ENCODE measurements around the gene NRF1.

The NRF1 gene

DNA sequence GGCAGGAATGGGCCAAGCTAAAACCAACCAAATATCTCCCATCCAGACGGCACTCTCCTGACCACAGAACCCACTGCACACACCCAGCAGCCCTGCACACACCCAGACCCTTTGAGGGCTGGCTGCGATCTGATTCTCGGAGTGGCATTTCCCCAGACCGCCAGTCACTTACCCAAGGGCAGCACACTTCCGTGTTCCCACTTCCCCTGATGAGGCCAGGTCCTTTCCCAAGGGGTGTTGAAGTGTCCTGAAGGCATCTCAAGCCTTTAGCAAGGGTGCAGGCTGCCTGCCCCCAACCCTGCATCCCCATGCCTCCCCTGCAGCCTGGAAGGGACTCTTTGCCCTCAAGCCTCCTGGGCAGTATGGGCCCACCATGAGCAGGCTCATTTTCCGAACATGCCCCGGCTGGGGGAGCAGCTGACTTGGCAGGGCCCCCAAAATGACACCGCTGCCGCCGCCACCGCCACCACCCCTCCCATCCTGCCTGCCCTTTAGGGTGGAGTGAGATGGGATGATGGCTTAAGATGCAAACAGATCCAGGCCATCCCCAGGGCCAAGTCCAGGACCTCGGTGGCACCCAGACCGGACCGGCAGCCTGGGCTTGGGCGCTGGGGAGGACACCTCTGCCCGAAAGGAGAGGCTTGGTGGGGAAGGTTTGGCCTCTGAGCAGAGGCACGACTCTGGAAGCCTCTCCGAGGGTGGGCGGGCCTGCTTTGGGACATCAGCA lies 159.8 kb downstream of the NRF1 start:
- DNase-seq (ENCODE audit: low spot score), result no peak

DNA sequence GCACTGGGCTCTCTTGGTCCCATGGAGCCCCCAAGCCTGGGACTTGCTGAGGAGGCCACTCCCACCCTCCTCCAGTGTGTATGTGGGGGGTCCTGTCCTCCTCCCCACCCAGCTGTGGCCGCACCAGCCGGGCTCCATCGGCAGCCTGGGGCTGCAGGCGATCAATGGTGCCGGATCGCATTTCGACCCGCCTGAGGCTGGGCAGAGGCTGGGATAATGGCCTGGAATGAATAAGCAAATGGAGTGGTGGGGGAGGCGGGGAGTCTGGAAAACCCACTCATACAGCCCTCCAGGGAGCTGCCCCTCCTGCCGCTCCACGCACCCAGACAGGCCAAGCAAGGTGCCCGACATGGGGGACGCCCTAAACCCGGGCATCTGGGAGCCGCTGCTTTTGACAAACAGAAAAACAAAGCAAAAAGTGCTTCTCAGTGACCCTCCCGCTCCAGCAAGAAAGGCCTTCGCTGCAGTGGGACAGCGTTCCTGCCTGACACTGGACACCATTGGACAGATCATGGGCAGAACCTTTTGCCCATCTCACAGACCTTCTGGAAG lies 160.5 kb downstream of the NRF1 start:
- DNase-seq (ENCODE audit: low spot score), result no peak

DNA sequence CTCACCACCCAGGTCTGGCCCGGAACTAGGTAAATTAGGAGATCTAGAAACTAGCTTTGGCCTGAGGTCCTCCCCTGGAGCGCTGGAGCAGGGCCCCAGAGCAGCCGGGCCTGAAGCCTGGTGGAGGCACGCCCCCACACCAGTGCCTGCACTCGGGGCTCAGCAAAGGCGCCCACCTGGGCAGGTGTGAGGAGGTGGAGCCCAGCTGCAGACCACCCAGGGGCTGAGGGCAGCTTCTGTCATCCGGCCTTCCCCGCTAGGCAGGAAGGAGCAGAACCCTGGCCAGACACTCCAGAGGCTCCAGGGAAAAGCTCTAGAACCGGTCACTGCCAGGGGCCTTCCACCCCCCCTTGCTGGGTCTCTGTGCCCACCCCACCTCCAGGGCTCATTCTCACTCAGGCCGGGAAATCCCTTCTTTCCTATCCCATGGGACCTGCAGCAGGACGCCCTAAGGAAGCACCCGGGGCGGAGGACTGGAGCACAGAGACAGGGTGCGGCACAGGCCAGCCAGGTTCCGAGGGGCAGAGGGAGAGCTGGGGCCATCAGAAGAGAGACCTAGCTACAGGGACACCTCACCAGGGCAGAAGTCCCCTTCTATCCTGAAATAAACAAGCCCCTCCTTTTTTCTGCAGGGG lies 161.2 kb downstream of the NRF1 start:
- DNase-seq (ENCODE audit: low spot score), result no peak

DNA sequence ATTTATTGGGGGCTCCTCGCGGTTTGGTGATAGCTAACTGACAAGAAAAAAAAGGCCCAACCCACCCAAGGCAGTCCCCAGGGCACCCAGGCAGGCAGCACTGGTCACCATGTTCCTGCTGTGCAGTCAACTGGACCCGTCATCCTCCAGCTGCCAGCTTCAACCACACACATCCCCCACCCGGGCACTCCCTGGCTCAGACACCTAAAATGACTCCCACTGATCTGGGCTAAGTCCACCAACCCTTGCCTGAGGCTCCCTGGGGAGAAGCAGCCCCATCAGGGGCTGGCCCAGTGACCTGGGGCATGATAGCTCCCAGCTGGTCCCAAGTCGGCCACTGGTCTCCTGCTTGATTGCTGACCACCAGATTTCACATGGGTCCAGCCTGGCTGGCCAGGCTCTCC lies 161.8 kb downstream of the NRF1 start:
- no peak for DNase-seq (ENCODE audit: low spot score)

DNA sequence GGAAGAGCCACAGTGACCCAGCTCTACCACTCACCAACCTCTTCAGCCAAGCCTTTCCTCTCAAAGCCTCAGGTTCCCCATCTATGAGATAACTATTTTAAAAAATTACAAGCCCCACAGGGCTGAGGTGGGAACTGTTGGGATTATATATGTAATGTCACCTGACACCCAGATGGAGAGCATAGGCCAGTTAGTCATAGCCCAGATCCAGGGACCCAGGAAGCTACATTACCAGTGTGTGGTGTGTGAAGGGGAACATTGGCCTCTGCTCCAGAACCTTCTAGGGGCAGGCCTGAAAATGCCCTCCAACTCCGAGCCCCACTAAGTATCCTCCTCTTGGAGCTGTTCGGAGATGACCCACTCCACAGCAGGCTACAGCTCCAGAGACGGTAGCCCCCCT lies 162.4 kb downstream of the NRF1 start:
- DNase-seq (ENCODE audit: low spot score), result no peak

DNA sequence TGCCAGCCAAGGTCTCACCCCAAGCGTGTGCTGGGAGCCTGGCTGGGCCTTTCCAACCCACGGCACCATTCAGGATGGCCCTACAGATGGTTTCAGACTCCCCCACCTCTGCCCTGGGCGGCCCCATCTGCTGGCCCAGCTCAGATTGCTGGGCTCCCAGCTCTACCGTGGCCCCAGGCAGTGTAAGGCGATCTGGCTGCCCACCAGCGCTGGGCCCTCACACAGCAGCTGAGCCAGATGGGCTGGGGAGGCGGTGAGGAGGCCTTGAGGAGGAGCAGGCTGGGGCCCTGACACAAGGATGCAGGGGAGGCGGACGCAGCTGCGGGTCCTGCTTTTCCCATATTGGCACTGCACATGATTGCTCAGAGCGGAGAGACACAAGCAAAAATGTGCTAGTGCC lies 162.8 kb downstream of the NRF1 start:
- no peak for DNase-seq (ENCODE audit: low spot score)

DNA sequence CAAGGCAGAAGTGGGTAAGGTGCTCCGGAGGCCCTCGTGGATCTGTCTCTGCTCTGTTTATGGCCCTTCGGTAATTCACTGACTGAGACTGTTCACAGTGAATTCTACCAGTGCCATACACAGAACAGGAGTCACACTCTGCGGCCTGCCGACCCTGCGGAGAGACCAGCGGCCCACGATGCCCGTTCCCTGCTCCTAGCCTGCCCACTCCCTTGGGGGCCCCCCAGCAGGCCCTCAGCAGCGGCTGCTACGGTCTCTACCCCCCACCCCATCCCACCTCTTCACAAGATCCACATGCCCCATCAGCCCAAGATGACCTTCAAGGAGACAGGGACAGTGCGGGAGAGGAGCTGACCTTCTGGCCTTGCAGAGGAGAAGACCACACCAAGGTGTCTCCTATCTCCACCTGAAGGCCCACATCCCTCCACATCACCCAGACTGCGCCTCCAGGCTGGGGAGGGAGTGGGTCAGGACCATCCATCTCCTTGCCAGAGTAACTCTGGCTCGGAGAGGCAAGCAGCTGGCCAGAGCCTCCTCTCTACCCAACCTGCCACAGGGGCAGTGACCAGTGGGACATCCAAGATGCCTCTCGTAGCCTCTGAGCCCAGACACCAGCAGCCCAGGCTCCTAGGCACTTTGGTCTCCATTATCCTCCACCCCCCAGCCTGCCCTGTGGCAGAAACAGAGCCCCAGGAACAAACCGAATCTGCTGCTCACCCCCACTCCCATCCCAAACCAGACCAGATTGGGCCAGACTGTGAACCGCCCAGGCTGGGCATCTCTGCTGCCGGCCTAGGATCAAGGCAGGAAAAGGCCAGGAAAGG lies 163.6 kb downstream of the NRF1 start:
- no peak for DNase-seq (ENCODE audit: low spot score)

DNA sequence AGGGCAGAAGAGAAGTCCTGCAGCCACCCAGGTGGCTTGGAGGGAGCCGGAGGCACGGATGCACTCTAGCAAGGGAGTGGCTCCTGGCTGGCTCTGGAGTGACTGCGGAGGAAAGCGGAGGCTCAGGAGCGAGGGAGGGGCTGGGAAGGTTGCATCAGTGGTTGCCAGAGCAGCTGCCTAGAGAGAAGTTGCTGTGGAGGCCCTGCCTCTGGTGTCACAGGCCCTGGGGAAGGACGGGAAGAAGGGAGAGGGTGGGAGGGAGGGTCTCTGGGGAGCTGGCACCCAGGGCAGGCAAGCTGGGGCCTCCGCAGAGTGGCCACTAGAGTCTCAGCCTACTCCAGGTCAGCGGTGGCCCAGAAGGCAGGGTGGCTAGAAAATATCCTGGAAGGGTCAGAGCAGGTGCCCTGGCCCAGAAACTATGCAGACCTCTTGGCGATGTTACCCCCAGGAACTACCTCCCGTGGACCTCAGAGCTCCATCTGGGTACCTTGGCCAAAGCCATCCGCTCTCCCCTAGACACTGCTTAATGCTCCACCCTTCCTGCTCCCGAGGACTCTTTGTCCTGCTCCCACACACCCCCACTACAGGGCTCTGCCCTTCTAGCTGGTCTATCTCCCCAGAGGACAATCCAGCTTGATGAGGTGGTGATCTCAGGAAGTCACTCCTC lies 164.3 kb downstream of the NRF1 start:
- no peak for DNase-seq (ENCODE audit: low spot score)

DNA sequence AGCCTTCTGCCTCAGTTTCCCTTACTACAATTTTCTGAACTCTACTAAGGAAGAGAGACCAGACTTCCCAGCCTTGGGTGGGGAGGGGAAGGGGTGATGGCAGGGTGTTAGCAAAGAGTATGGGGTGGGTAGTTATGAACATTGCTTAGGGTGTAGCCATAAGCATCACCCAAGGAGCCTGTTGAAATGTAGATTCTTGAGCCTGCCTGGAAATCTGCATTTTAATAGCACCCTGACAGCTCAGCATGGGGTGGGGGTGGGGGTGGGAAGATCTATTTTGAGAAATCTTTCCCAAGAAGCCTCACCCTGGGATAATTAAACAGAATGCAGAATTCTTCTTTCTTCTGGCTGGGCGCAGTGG lies 164.8 kb downstream of the NRF1 start:
- DNase-seq (ENCODE audit: low spot score), result no peak

DNA sequence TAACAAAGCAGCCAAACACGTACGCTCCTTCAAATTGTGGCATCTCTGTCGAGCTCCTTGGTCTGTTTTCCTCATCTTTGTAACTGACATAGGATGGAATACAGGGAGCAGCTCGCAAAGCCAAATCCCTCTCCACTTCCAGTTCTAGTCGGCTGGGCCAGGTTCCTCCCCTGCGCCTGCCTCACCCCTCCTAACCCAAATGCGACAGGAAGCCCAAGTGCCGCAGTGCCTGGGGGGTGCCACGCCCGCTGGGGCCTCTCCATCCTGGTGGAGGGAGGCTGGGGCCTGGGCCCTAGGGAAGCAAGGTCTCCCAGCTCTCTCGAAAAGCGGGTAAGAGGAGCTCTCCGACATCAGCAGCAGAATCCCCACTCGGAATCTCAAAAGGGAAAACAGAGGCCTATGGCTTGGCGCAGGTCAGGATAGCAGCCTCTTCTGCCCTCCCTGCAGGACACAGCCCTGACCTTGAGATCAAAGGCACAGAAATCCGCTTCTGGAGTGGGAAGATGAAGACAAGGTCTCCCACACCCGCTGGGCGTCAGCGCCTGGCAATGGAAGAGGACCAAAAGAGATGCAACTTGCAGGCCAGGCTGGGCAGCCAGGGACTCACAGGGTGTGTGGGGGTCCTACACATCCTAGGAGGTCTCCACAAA lies 165.8 kb downstream of the NRF1 start:
- DNase-seq (ENCODE audit: low spot score), result no peak

DNA sequence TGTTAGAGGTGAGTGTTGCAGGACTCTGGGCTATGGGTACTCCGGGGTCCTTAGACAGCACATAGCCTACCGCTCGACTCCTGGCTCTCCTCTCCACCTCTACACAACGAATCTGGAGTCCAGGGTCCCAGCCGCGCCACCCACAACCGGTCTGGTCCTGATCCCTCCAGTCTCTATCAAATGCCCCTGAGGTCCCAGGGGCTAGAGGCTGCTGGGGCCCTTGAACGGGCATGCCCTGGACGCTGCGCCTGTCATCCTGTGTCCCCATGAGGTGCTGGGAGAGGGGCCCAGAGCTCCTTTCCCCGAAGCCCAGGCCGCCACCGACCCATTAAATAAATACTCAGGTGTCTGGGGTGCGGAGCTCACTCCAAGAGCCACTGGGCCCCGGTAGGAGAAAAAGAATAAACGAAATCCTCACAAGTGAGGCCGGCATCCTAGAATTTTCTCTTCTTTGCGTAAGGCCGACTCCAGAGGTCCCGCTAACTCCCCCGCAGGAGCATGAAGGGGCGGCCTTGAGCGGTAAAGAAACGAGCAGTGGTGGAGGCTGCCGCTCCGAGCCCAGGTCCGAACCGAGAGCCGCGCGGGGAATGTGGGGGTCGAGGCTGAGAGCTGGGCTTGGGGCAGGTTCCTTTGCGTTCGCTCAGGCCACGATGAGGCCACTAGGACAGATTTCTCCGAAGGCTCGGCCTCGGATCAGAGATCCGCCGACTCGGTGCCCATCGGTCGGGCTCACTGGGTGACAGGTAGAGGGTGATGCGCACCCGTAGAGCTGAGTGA lies 166.7 kb downstream of the NRF1 start:
- DNase-seq (ENCODE audit: low spot score), result no peak

DNA sequence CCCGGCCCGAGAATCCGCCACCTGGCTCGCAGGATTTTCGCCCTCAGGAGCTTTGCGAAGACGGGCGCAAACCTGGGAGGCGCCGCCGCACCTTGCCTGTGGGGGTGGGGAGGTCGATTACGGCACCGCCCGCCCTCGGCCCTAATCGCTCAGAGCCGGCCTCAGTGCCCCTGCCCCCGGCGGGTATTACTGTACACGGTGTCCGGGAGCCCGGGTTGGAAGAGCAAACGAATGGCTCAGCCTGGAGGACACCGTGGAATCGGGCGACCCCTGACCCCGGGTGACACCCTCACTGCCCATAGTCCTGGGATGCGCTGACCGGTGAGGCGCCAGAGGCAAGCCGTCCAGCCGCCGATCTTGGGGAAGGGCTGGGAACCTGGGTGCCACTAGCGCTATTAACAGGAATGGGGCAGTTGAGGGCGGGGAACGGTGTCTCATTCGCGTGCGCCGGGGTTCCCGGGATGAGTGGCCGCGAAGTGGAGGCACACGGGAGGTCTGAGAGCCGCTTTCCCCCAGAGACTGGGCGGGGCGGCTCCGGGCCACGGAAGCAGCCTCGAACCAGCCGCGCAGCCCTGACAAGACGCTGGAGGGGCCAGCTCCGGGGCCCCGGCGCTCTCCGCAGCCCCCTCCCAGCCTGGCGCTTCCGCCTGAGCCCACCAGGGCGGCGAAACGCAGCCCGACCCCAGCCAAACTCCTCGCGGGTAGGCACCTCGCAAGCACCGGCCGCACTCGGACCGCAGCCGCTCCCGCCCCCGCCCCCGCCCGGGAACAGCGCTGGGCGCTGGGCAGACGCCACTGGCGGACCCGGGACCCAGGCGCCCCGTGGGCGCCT lies 167.5 kb downstream of the NRF1 start:
- DNase-seq (ENCODE audit: low spot score), result no peak

DNA sequence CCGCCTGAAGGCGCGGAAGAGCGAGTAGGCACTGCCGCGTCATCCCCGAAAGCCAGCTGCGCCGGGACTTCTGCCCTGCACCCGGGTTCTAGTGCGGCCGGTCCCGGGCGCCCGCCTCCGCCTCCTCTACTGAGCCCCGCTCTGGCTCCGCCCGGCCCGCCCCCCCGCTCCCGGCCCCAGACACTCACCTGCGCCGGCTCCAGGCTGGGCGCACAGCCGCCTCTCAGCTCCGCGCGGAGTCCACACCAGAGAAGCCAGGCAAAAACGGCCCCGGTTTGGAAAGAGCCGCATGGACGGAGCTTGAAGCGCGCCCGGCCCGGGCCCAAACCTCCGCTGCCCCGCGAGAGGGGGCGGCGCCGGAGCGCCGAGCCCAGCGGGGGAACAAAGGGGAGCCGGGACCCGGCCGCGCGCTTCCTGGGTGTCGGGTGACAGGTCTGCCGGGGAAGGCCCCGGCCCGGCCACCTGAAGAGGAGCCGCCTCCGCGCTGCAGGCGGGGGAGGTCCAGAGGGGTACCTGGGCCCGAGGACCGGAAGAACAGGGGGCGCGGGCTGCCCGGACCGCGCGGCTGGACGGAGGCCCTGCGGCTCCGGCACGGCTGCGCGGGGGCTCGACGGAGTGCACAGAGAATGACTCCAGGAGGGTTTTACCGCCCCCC lies 168.2 kb downstream of the NRF1 start:
- no peak for DNase-seq (ENCODE audit: low spot score)

DNA sequence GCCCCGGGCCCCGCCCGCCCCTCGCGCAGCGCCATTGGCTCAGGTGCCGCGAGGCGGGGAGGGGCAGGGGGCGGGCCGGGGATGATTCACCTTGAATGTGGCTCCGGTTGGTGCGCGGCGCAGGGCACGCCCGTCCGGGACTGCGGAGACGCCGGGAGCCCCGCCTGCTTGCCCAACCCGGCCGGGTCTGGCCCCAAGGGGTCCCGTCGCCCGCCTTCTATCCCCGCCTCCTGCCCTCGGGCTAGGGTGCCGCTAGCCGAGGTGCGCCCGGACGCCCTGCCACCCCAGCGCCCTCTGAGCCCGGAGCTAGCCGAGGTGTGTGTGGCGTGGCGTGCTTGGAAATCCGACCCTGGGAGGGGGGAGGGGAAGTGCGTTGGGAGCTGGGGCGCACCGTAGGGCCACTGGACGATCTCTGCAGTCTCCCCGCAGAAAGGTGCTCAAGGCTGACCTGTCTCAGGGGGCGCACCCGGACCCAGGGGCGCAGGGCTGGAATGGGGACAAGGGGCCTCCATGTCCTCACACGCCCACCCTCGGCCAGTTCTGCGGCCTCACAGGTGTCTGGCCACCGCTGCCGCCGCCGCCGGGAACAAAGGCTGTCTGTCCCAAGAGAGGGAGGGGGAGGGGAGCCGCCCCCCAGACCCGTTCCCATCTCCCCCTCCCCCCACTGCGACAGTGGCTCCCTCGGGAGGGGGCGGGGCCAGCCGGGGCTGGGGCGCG lies 168.9 kb downstream of the NRF1 start:
- DNase-seq (ENCODE audit: low spot score), result no peak

DNA sequence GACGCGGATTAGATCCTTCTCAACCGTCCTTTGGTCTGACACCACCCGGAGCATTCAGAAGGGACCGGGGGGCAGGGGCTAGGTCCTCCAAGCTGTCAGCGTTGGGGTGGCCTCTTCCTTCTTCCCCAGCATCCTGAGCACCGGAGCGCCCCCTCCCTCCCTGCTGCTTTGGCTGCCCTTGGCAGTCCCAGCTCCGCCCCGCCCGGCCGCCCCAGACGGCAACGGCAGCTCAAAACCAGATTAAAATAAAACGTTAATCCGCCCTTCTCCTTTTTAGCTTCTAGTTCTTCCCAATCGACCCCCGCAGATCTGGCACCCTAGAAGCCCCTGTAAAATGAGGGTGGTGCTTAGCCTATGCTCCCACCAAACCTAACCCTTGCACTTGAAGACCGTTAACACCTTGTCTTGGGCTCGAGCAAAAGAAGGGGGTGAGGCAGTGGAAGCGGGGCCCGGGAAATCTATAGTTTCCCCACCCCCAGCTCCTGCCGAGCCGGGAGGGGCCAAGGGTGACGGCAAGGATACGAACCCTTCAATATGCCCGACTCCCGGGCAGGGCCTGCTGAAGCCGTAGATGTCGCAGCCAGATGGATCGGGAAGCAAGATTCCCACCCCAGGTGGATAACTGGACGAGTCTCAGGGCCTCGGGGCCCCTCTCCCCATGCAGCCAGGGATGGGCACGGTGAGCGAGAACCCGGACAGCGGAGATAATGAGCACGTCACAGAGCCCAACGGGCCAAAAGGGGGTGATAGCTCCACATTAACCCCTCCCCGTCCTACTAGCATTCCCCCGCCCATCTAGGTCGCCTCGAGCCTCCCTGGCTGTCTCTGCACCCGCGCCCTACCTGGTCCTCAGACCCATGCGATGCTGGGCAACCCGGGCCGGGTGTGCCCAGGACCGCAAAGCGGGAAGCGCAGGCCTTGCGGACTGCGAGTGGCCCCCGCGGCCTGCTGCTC lies 169.7 kb downstream of the NRF1 start:
- DNase-seq (ENCODE audit: low spot score), result no peak

DNA sequence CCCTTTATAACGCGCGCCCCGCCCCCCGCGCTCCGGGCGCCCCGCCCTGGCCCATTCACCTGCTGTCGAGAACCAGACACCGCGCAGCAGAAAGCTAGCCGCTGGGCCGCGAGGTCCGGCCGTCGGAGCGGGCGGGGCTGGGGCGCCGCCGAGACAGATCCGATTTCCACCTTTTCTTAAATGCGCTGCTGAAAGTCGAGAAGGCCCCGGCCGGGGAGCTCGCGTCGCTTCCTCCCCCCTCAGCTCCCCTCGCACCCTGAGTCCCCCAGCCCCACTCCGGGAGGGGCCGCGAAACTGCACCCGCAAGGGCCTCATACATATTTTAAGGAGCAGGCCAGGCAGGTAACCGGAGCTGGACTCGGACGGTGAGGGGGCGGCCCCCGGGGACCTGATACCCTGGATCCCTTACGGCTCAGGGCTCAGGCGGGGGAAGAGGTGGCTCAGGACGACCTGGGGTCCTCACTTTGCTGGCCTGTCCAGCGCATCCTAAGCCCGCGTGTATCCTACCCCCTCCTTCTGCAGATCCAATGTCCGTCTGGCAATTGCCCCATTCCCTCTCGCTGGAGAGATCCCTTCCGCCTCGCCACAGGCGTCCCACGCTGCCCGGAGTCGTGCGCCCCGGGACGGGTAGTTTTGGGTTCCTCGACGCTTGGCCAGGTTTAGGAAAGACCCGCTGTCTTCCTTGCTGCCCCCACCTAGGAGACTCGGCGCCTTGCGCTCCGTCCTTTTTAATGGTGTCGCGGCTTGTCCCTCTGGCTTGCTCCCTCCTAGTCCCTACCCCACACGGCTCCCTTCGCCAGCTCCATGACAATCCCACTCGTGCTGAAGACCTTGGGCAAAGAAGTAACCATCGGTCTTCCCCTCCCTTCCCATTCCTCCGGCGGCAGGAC lies 170.7 kb downstream of the NRF1 start:
- no peak for DNase-seq (ENCODE audit: low spot score)

All from Ammon's horn (tissue), 1 donor.